B cell (primary cell): ENCODE data around the gene MAGI2. TPM values are rescaled to one million over a fixed set of nuclear protein-coding genes. Genes with fewer than 3 reads are reported as not detected.

ENCODE experiments used
- ATAC-seq: fragments of 200-7000 bp; cut with Tn5 transposase; one replicate; pipeline ENCODE4 v1.10.0; 2021; ENCODE audit warnings: low read depth, mild to moderate bottlenecking, moderate number of reproducible peaks, moderate library complexity
- CTCF ChIA-PET: fragments of 350-600 bp; sonication (Branson Sonifier 250); formaldehyde crosslinking; loops from one replicate; lab custom pipeline; 2021; ENCODE audit warnings: antibody characterized with exemption, inconsistent platforms; lab: Charles Lee
- POLR2A ChIA-PET: fragments of 350-600 bp; sonication (Branson Sonifier 250); formaldehyde crosslinking; loops from one replicate; lab custom pipeline; 2021; ENCODE audit warnings: antibody characterized with exemption; lab: Charles Lee
- DNase-seq: peaks from one replicate; pipeline ENCODE4 v3.0.0; 2013
- H2AFZ ChIP-seq: 2 replicates; pipeline ENCODE4 v1.6.1; 2012; ENCODE audit warnings: mild to moderate bottlenecking, low read depth, low read length; ENCODE audit not compliant: insufficient read depth, poor library complexity, severe bottlenecking
- H3K27ac ChIP-seq, 2 donors: 1 replicate in 1 of 2; 2 replicates in 1 of 2; pipeline ENCODE4 v1.5.1; 2012 to 2013; ENCODE audit warnings: low read length in 2 of 2, mild to moderate bottlenecking in 2 of 2, moderate library complexity in 1 of 2
- H3K27me3 ChIP-seq, 4 experiments: fragments of 200-600 bp in 1 of 4; sonication (generic) in 1 of 4; replicated peaks in 1 of 4; 1 replicate in 2 of 4; 2 replicates in 2 of 4; pipeline versions ENCODE4 v1.6.1 to v1.7.0; 2013 to 2016; ENCODE audit warnings: low read length in 3 of 4, mild to moderate bottlenecking in 2 of 4, mixed read lengths in 1 of 4, moderate library complexity in 1 of 4; ENCODE audit not compliant: insufficient read depth in 4 of 4, control insufficient read depth in 3 of 4; ENCODE audit errors: control extremely low read depth in 1 of 4
- H3K36me3 ChIP-seq, 2 experiments: replicated peaks in 1 of 2; 1 replicate in 1 of 2; 2 replicates in 1 of 2; pipeline versions ENCODE4 v1.6.1 to v1.7.1; 2013; ENCODE audit warnings: low read length in 1 of 2; ENCODE audit not compliant: insufficient read depth in 2 of 2, control insufficient read depth in 1 of 2; ENCODE audit errors: control extremely low read depth in 1 of 2, extremely low read depth in 1 of 2
- H3K4me1 ChIP-seq, 2 donors: fragments of 200-600 bp in 1 of 2; sonication (generic) in 1 of 2; 1 replicate in 1 of 2; 2 replicates in 1 of 2; pipeline versions ENCODE4 v1.5.1 to v1.6.1; 2013 to 2017; ENCODE audit warnings: low read length in 2 of 2; ENCODE audit not compliant: control insufficient read depth in 2 of 2, insufficient read depth in 2 of 2
- H3K4me2 ChIP-seq: replicated peaks from 2 replicates; pipeline ENCODE3; 2012; ENCODE audit warnings: mild to moderate bottlenecking, low read depth, low read length; ENCODE audit not compliant: poor library complexity, severe bottlenecking
- H3K4me3 ChIP-seq, 5 experiments: fragments of 200-600 bp in 1 of 5; sonication (generic) in 1 of 5; 1 replicate in 3 of 5; 2 replicates in 2 of 5; pipeline versions ENCODE4 v1.5.1 to v1.7.0; 2011 to 2016; ENCODE audit warnings: low read length in 4 of 5, mild to moderate bottlenecking in 4 of 5, low read depth in 2 of 5, control low read depth in 1 of 5, moderate library complexity in 1 of 5; ENCODE audit not compliant: insufficient read depth in 1 of 5; ENCODE audit errors: control extremely low read depth in 1 of 5, extremely low read depth in 1 of 5
- H3K79me2 ChIP-seq: fragments of 200-600 bp; sonication (generic); one replicate; pipeline ENCODE4 v1.6.0; 2016; ENCODE audit warnings: low read length; ENCODE audit not compliant: control insufficient read depth, insufficient read depth
- H3K9ac ChIP-seq: fragments of 200-600 bp; sonication (generic); 2 replicates; pipeline ENCODE4 v1.6.1; 2017; ENCODE audit warnings: mild to moderate bottlenecking, low read length, moderate library complexity
- H3K9me3 ChIP-seq, 3 donors: one replicate each; pipeline versions ENCODE4 v1.6.1 to v1.7.1; 2013; ENCODE audit warnings: low read length in 2 of 3; ENCODE audit not compliant: control insufficient read depth in 2 of 3, insufficient read depth in 1 of 3; ENCODE audit errors: control extremely low read depth in 1 of 3
- H4K20me1 ChIP-seq: 2 replicates; pipeline ENCODE4 v1.6.0; 2012; ENCODE audit warnings: mild to moderate bottlenecking, low read length; ENCODE audit not compliant: insufficient read depth, control insufficient read depth, poor library complexity, severe bottlenecking
- H3K27ac Mint-ChIP-seq: one replicate; pipeline ENCODE4 v1.8.0; 2021; ENCODE audit warnings: mixed read lengths
- H3K27me3 Mint-ChIP-seq: one replicate; pipeline ENCODE4 v1.8.0; 2021; ENCODE audit warnings: mixed read lengths
- H3K4me1 Mint-ChIP-seq: one replicate; pipeline ENCODE4 v1.8.0; 2021; ENCODE audit warnings: mixed read lengths
- H3K4me3 Mint-ChIP-seq: one replicate; pipeline ENCODE4 v1.8.0; 2021; ENCODE audit warnings: mixed read lengths
- H3K9me3 Mint-ChIP-seq: one replicate; pipeline ENCODE4 v1.8.0; 2022; ENCODE audit warnings: mixed read lengths; ENCODE audit not compliant: insufficient read depth
- CTCF ChIP-seq: fragments of 200-600 bp; IDR thresholded peaks from one replicate; pipeline ENCODE4 v1.8.0; 2022; ENCODE audit warnings: antibody characterized with exemption, mild to moderate bottlenecking
- EZH2 ChIP-seq: IDR thresholded peaks from 2 replicates; pipeline ENCODE4 v1.6.1; 2012; ENCODE audit warnings: borderline replicate concordance, low read depth, mild to moderate bottlenecking, moderate library complexity, low read length; ENCODE audit not compliant: insufficient read depth, poor library complexity, severe bottlenecking
- WGBS: methylation state at CpG from one replicate; pipeline ENCODE4 v1.1.5; 2013; ENCODE audit warnings: missing lambda C conversion rate; ENCODE audit not compliant: insufficient coverage; 5-methylcytosine and 5-hydroxymethylcytosine counted together
- intact Hi-C: fragments of 100-400 bp; cut with micrococcal nuclease; formaldehyde crosslinking; loops from one replicate; pipeline ENCODE4 v1.10.0; 2022
- polyA plus RNA-seq: library from polyadenylated mRNA; depleted of rRNA; stranded (reverse); fragments of >200 nt; gene quantifications from 2 replicates; pipeline ENCODE4 v1.2.3, GENCODE V29; 2012
- total RNA-seq, 2 donors: library from RNA; stranded (reverse); fragments of 120-200 nt in 1 of 2; gene quantifications; 1 replicate in 1 of 2; 2 replicates in 1 of 2; pipeline versions ENCODE4 v1.2.3 to v1.2.4, GENCODE V29; 2013 to 2022

MAGI2 gene
- total and polyA plus RNA-seq, 2 donors (not counting 1 experiment from before 2014, with no cell fraction given): 0.16 to 0.64 TPM

GRCh38 chr7:79064187-79064823 is 389.2 kb downstream of the MAGI2 start:
- no peak overlapping the region for H3K4me3 Mint-ChIP-seq
- WGBS: no CpG with 5 or more reads among the region's 3 CpGs
- intact Hi-C loops: no loop called here
- no peak overlapping the region for H3K9ac ChIP-seq
- H3K27ac ChIP-seq: no peak overlapping the region
- no peak overlapping the region for H2AFZ ChIP-seq
- H3K9me3 ChIP-seq: no peaks in the 10 kb centered on the region
- ChIA-PET POLR2A (no interaction called here), CTCF (interaction anchor here (0.7 kb wide), 1 partner anchor 21 kb away, joined by 3 read pairs; no protein-coding TSS in a partner anchor)
- H3K27me3 ChIP-seq: no peaks in the 10 kb centered on the region
- ATAC-seq: no peak
- H4K20me1 ChIP-seq: no peaks in the 10 kb centered on the region
- H3K4me3 ChIP-seq: no peak overlapping the region
- H3K4me2 ChIP-seq: no peak overlapping the region
- H3K9me3 Mint-ChIP-seq: peaks cover 3% of the 10 kb centered on the region
- H3K4me1 Mint-ChIP-seq: no peaks in the 10 kb centered on the region
- H3K27ac Mint-ChIP-seq: no peak overlapping the region
- TF ChIP-seq CTCF: no peak
- no peak for TF ChIP-seq EZH2
- H3K79me2 ChIP-seq: no peaks in the 10 kb centered on the region
- no peaks in the 10 kb centered on the region for H3K4me1 ChIP-seq
- DNase-seq: no peak
- H3K27me3 Mint-ChIP-seq: no peaks in the 10 kb centered on the region
- no peaks in the 10 kb centered on the region for H3K36me3 ChIP-seq

- Mint-ChIP-seq H3K27ac (no peak overlapping the region), H3K4me1 (no peaks in the 10 kb centered on the region), H3K9me3 (peaks cover 3% of the 10 kb centered on the region), H3K27me3 (no peaks in the 10 kb centered on the region), H3K4me3 (no peak overlapping the region)
- Histone ChIP-seq H3K27ac (no peak overlapping the region), H3K4me1 (no peaks in the 10 kb centered on the region), H3K36me3 (no peaks in the 10 kb centered on the region), H3K27me3 (no peaks in the 10 kb centered on the region), H3K9me3 (no peaks in the 10 kb centered on the region), H3K9ac (no peak overlapping the region), H3K4me3 (no peak overlapping the region), H2AFZ (no peak overlapping the region), H3K79me2 (no peaks in the 10 kb centered on the region), H4K20me1 (no peaks in the 10 kb centered on the region), H3K4me2 (no peak overlapping the region)
- ATAC-seq: no peak
- 60% methylated on average over 1 of the region's 2 CpGs for WGBS
- CTCF ChIA-PET: interaction anchor here (0.7 kb wide), 1 partner anchor 20 kb away, joined by 3 read pairs; no protein-coding TSS in a partner anchor
- TF ChIP-seq EZH2 (no peak), CTCF (no peak)
- POLR2A ChIA-PET: no interaction called here
- intact Hi-C loops: no loop called here
- DNase-seq: no peak
Measured at GRCh38 chr7:79063019-79063698, 390.3 kb downstream of the MAGI2 start.
